Endothelial cell of umbilical vein (primary cell): ENCODE measurements around the gene GNAO1. TPM values are rescaled to one million over a fixed set of nuclear protein-coding genes. Genes with fewer than 3 reads are reported as not detected.

ENCODE experiments used
- BruUV-seq: library from RNA; stranded (reverse); fragments of 400-500 nt; replicated peaks from 2 replicates; lab custom pipeline; 2021; lab: Mats Ljungman, UMichigan
- CTCF ChIA-PET: fragments of 300-600, 350-600 bp; sonication (Branson Sonifier 250); formaldehyde crosslinking; loops from one replicate; lab custom pipeline; 2021; ENCODE audit warnings: antibody characterized with exemption, inconsistent platforms; lab: Charles Lee
- POLR2A ChIA-PET: fragments of 300-600, 350-600 bp; sonication (Branson Sonifier 250); formaldehyde crosslinking; loops from one replicate; lab custom pipeline; 2021; ENCODE audit warnings: antibody characterized with exemption, inconsistent platforms; lab: Charles Lee
- DNase-seq: peaks from one replicate; pipeline ENCODE4 v3.0.0-alpha.2; 2011; ENCODE audit warnings: low read depth, low spot score
- FAIRE-seq: peaks from 2 replicates; lab custom pipeline; 2011; peaks lifted over from hg19 to GRCh38; lab: Jason Lieb, UNC
- H2AFZ ChIP-seq: 2 replicates; pipeline ENCODE4 v1.6.0; 2012; ENCODE audit warnings: low read depth, low read length, control low read depth, inconsistent platforms
- H3K27ac ChIP-seq: 2 replicates; pipeline ENCODE4 v1.5.1; 2011; ENCODE audit warnings: low read depth, mild to moderate bottlenecking, control low read depth, low read length, moderate library complexity; ENCODE audit not compliant: insufficient read depth
- H3K27me3 ChIP-seq, 2 experiments: 2 replicates each; pipeline versions ENCODE4 v1.6.0 to v1.6.1; 2011; ENCODE audit warnings: low read length in 2 of 2, mixed read lengths in 1 of 2; ENCODE audit not compliant: control insufficient read depth in 2 of 2, insufficient read depth in 2 of 2
- H3K36me3 ChIP-seq, 2 experiments: 2 replicates in 1 of 2; 3 replicates in 1 of 2; pipeline ENCODE4 v1.5.1; 2011; ENCODE audit warnings: low read length in 2 of 2, mild to moderate bottlenecking in 1 of 2, moderate library complexity in 1 of 2; ENCODE audit not compliant: control insufficient read depth in 2 of 2, insufficient read depth in 2 of 2; ENCODE audit errors: extremely low read depth in 1 of 2
- H3K4me1 ChIP-seq: 3 replicates; pipeline ENCODE4 v1.5.1; 2011; ENCODE audit warnings: mild to moderate bottlenecking, low read length; ENCODE audit not compliant: control insufficient read depth, insufficient read depth; ENCODE audit errors: extremely low read depth
- H3K4me2 ChIP-seq: 2 replicates; pipeline ENCODE4 v1.6.1; 2011; ENCODE audit warnings: low read length, control low read depth, mixed read lengths; ENCODE audit not compliant: insufficient read depth
- H3K4me3 ChIP-seq, 3 experiments: fragments of 200-600 bp in 1 of 3; sonication (generic), shearing (Covaris generic) in 1 of 3; replicated peaks in 1 of 3; 2 replicates each; pipeline ENCODE4 v1.5.1; 2011 to 2016; ENCODE audit warnings: control low read depth in 3 of 3, low read length in 3 of 3, mild to moderate bottlenecking in 2 of 3, inconsistent platforms in 1 of 3, low read depth in 1 of 3, moderate library complexity in 1 of 3; ENCODE audit not compliant: insufficient read depth in 1 of 3
- H3K79me2 ChIP-seq: 2 replicates; pipeline ENCODE4 v1.6.0; 2012; ENCODE audit warnings: low read length, inconsistent platforms; ENCODE audit not compliant: control insufficient read depth, insufficient read depth
- H3K9ac ChIP-seq: replicated peaks from 2 replicates; pipeline ENCODE3; 2011; ENCODE audit warnings: low read length, control low read depth; ENCODE audit not compliant: insufficient read depth; ENCODE audit errors: extremely low read depth
- H3K9me1 ChIP-seq: replicated peaks from 3 replicates; pipeline ENCODE4 v1.6.0; 2011; ENCODE audit warnings: mild to moderate bottlenecking, low read length; ENCODE audit not compliant: control insufficient read depth, insufficient read depth; ENCODE audit errors: extremely low read depth
- H3K9me3 ChIP-seq: replicated peaks from 2 replicates; pipeline ENCODE4 v1.5.1; 2012; ENCODE audit warnings: low read length, inconsistent platforms; ENCODE audit not compliant: control insufficient read depth, insufficient read depth
- H4K20me1 ChIP-seq: replicated peaks from 2 replicates; pipeline ENCODE3; 2011; ENCODE audit warnings: mild to moderate bottlenecking, low read length; ENCODE audit not compliant: control insufficient read depth, insufficient read depth; ENCODE audit errors: extremely low read depth
- EZH2 ChIP-seq: IDR thresholded peaks from 2 replicates; pipeline ENCODE4 v1.6.1; 2012; ENCODE audit warnings: borderline replicate concordance, low read depth, mild to moderate bottlenecking, moderate library complexity, low read length, inconsistent platforms; ENCODE audit not compliant: severe bottlenecking
- FOS ChIP-seq: IDR thresholded peaks from 2 replicates; pipeline ENCODE4 v1.6.1; 2011; ENCODE audit warnings: mild to moderate bottlenecking, low read length, moderate library complexity, borderline replicate concordance; ENCODE audit not compliant: insufficient read depth
- GATA2 ChIP-seq: IDR thresholded peaks from 2 replicates; pipeline ENCODE4 v1.7.0; 2011; ENCODE audit warnings: low read depth, mild to moderate bottlenecking, moderate library complexity, mixed read lengths, low read length; ENCODE audit not compliant: insufficient read length, insufficient read depth
- JUN ChIP-seq: IDR thresholded peaks from 2 replicates; pipeline ENCODE4 v1.6.1; 2011; ENCODE audit warnings: borderline replicate concordance, low read depth; ENCODE audit not compliant: insufficient read length, insufficient read depth
- MYC ChIP-seq: IDR thresholded peaks from one replicate; pipeline ENCODE4 v1.6.1; 2011; ENCODE audit warnings: mild to moderate bottlenecking, low read depth, low read length
- POLR2A ChIP-seq: IDR thresholded peaks from 2 replicates; pipeline ENCODE4 v1.6.1; 2012; ENCODE audit warnings: low read depth, mild to moderate bottlenecking, control low read depth, low read length
- POLR2AphosphoS5 ChIP-seq: IDR thresholded peaks from 2 replicates; pipeline ENCODE4 v1.6.1; 2012; ENCODE audit warnings: low read depth, mild to moderate bottlenecking, control low read depth, low read length, moderate library complexity; ENCODE audit not compliant: insufficient read depth
- dilution Hi-C: fragments of 300-500 bp; cut with MboI; formaldehyde crosslinking; loops from one replicate; pipeline ENCODE4 v1.15.0; 2019; ENCODE audit warnings: low sequenced_read_pairs; ENCODE audit not compliant: extremely low pct_ligation_motif_present
- intact Hi-C: fragments of 100-400 bp; cut with micrococcal nuclease; formaldehyde crosslinking; loops from one replicate; pipeline ENCODE4 v1.10.0; 2022
- polyA plus RNA-seq, 4 experiments: library from polyadenylated mRNA; depleted of rRNA in 3 of 4; stranded (reverse) in 3 of 4; unstranded in 1 of 4; fragments of >200 nt; gene quantifications; 2 replicates each; pipeline versions ENCODE4 v1.2.1 to v1.2.3, GENCODE V29; 2011 to 2012; ENCODE audit warnings: missing spikeins in 1 of 4
- total RNA-seq: library from RNA; stranded (reverse); gene quantifications from 2 replicates; pipeline ENCODE4 v1.2.3, GENCODE V29; 2021
- TF ChIP-seq, protein P1 (sequence below), 2 donors: IDR thresholded peaks; 1 replicate in 1 of 2; 2 replicates in 1 of 2; pipeline ENCODE4 v1.5.1; 2011; ENCODE audit warnings: low read length in 2 of 2, mild to moderate bottlenecking in 2 of 2, moderate library complexity in 2 of 2, control low read depth in 1 of 2, inconsistent platforms in 1 of 2, low read depth in 1 of 2; ENCODE audit not compliant: insufficient read depth in 1 of 2; ENCODE audit errors: extremely low read depth in 1 of 2
- TF ChIP-seq, protein P2 (sequence below): IDR thresholded peaks from 2 replicates; pipeline ENCODE4 v1.6.1; 2011; ENCODE audit not compliant: insufficient read depth, insufficient read length

GNAO1 gene
- total and polyA plus RNA-seq, 2 donors (not counting 3 experiments of a cell fraction or from before 2014, with no cell fraction given), result not detected

DNA sequence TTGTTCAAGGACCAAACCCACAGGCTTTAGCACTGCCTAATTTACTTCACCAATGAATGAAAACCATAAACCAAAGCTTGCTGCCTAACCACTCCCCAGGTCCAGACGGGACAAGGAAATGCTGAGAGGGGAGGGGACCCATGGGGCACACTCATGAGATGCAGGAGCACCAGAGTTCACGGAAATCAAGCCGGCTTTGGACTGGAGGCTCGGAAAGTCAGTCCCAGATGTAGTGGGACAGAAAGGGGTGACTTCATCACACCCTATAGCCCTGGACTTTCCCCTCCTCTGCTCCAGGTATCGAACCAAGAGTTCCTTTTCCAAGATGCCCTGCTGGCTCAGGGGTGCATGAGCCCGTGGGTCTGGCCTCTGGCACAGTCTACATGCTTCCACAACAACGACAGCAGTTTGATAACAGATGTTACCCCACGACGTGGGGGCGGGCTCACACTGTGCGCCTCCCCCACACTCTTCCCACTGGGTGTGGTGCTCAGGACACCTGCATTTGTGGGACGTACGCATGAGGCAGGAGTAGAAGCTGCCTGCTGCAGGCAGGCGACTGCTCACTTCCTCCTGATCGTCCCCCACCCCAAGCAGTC is 170.9 kb downstream of the GNAO1 start:
- no peak overlapping the region for H3K27ac ChIP-seq
- H3K27me3 ChIP-seq, result no peaks in the 10 kb centered on the region
- H3K4me3 ChIP-seq, result no peak overlapping the region
- H3K9me3 ChIP-seq, result no peaks in the 10 kb centered on the region
- H3K4me2 ChIP-seq, result no peak overlapping the region
- no peaks in the 10 kb centered on the region for H3K9me1 ChIP-seq
- CTCF ChIA-PET, result interaction anchor here (3.2 kb wide), 1 partner anchor 8 kb away, joined by 9 read pairs; no protein-coding TSS in a partner anchor
- FAIRE-seq (no peak), DNase-seq (no peak)
- no peak overlapping the region for H3K9ac ChIP-seq
- no peaks in the 10 kb centered on the region for H4K20me1 ChIP-seq
- no peak overlapping the region for H2AFZ ChIP-seq
- POLR2A ChIA-PET, result no interaction called here
- BruUV-seq, result no TSS peak
- H3K4me1 ChIP-seq, result peaks cover 5% of the 10 kb centered on the region
- dilution Hi-C loops, result no loop called here
- TF ChIP-seq JUN (no peak), POLR2AphosphoS5 (no peak), FOS (no peak), EZH2 (no peak), POLR2A (no peak), GATA2 (no peak), MYC (no peak)
- TF ChIP-seq, protein P1, sequence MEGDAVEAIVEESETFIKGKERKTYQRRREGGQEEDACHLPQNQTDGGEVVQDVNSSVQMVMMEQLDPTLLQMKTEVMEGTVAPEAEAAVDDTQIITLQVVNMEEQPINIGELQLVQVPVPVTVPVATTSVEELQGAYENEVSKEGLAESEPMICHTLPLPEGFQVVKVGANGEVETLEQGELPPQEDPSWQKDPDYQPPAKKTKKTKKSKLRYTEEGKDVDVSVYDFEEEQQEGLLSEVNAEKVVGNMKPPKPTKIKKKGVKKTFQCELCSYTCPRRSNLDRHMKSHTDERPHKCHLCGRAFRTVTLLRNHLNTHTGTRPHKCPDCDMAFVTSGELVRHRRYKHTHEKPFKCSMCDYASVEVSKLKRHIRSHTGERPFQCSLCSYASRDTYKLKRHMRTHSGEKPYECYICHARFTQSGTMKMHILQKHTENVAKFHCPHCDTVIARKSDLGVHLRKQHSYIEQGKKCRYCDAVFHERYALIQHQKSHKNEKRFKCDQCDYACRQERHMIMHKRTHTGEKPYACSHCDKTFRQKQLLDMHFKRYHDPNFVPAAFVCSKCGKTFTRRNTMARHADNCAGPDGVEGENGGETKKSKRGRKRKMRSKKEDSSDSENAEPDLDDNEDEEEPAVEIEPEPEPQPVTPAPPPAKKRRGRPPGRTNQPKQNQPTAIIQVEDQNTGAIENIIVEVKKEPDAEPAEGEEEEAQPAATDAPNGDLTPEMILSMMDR (IDR thresholded peaks at IDR 0.05; ENCODE audit: extremely low read depth in 1 of 2, insufficient read depth in 1 of 2, low read depth in 1 of 2, low read length in 2 of 2), result no peak
- TF ChIP-seq, protein P2, sequence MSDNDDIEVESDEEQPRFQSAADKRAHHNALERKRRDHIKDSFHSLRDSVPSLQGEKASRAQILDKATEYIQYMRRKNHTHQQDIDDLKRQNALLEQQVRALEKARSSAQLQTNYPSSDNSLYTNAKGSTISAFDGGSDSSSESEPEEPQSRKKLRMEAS, result no peak
- peaks cover 0 to 20% of the 10 kb centered on the region in 2 experiments for H3K36me3 ChIP-seq
- H3K79me2 ChIP-seq, result no peaks in the 10 kb centered on the region
- intact Hi-C loops, result no loop called here
